GM21367 (cell line): ENCODE results near the gene PCSK9.

Source experiments
- ATAC-seq: cut with Tn5 transposase; IDR thresholded peaks from one replicate; pipeline ENCODE4 v1.9.1; 2021; ENCODE audit not compliant: unreplicated experiment

The PCSK9 gene

DNA sequence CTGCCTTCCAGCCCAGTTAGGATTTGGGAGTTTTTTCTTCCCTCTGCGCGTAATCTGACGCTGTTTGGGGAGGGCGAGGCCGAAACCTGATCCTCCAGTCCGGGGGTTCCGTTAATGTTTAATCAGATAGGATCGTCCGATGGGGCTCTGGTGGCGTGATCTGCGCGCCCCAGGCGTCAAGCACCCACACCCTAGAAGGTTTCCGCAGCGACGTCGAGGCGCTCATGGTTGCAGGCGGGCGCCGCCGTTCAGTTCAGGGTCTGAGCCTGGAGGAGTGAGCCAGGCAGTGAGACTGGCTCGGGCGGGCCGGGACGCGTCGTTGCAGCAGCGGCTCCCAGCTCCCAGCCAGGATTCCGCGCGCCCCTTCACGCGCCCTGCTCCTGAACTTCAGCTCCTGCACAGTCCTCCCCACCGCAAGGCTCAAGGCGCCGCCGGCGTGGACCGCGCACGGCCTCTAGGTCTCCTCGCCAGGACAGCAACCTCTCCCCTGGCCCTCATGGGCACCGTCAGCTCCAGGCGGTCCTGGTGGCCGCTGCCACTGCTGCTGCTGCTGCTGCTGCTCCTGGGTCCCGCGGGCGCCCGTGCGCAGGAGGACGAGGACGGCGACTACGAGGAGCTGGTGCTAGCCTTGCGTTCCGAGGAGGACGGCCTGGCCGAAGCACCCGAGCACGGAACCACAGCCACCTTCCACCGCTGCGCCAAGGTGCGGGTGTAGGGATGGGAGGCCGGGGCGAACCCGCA is at the start of gene PCSK9:
TSS of gene PCSK9 (plus strand) at position 207 of the 741 bp plus-strand sequence. CDS start at position 497, 290 bp downstream.
- ATAC-seq: no peak

DNA sequence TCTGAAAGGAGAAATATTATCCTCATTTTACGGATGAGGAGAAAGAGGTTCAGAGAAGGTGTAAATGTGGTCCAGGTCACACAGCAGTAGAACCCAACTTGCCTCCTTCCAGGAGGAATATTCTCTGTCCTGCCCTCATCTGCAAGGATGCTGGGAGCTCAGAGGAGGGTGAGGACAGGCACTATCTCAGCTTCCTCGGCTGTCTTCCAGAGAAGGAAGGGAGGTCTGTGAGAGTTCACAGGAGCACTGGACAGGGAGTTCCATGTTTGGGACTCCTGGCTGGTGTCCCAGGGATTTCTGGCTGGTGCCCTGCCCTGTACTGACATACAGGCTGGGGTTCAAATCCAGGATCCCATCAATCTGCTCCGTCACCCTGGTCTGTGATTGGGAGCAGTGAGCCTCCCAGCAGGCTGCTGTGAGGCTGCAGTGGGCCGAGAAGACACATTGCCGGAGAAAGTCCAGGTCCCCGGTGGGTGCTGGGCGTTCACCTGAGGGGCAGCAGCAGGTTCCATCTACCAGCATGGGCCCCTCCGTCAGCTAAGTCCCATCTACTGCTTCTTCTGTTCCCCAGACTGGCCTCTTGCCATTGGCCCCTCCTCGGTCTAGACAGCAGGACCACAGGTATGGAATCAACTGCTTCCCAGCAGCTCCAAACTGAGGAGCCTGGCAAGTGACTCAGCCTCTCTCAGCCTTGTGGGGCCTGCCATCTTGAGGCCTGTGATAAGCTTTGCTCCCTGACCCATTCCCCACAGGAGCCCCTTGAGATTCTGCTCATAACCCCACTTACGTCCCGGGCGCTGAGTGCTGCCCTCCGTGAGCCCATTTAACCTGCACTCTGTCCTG is 49.2 kb upstream of the PCSK9 start:
- no peak for ATAC-seq

DNA sequence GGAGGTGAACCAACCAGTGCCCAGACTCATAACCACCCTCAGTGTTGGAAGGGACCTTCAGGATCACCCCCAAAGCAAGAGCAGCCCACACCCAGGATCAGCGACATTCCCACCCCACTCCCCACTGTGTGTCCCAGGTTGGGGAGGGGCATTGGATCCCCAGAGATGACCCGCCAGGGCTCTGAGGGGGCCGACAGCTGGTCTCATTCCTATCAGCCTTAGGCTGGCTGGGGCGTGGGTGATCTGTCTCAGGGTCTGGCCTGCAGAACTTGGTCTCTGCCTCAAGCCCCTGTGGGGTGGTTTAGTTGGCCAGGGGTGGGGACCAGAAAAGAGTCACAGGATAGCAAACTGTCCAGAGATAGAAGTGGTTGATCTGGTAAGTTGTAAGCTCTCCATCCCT is 48.4 kb upstream of the PCSK9 start:
- ATAC-seq: no peak

DNA sequence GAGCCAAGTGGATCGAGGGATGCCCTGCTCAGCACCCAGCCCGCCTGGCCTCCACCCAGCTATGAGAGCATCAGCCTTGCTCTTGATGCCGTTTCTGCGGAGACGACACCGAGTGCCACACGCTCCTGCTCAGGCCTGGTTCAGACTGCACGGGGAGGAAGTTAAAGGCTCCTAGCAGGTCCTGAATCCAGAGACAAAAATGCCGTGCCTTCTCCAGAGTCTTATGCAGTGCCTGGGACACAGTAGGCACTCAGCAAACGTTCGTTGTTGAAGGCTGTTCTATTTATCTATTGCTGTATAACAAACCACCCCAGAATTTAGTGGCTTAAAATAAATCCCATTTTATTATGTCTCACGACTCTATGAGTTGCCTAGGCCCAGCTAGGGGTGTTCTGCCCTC is 47.4 kb upstream of the PCSK9 start:
- ATAC-seq: no peak

DNA sequence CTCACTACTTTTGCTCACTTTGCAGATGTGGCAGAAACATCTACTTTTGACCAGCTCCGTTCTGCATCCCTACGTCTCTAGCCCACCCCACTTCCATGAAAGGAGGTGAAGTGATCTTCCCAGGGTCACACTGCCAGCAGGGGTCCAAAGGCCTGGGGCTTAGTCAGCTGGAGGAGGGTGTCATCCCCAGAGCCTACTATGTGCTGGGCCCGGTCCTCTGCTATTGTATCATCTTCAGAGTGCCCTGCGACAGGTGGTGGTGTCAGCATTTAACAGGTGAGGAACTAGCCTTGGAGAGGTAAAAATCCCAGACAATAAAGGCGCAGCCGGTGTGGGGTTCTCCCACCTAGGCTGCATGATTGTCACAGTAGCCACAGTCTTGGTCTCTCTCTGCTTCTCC is 46.2 kb upstream of the PCSK9 start:
- no peak for ATAC-seq

DNA sequence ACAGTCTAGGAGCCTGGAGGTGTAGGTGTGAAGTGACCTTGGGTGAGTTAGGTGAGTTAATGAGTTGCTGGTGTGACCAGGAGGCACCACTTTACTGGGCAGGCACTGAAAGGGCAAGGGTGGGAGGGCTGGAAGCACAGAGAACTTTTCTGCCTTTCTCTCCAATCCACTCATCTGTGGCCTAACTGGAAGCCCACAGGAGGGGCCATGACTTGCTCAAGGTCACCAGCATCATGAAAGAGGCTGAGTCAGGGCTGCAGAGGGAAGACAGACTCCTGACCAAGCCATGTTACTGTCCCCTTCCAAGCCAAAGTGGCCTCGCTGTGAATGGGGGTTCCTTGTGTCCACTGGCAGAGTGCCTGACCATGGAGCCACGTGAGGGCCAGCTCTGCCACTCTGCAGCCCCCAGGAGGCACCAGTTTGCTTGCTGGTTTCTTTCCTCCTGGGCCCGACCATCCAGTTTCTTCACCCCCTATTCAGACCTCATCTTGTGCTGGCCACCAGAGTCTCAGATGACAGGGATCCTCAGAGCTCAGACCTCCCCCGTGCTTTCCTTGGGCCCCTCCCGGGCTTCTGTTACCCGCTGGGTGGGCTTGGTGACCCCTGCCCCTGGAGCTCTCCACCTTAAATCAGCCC is 44.9 kb upstream of the PCSK9 start:
- ATAC-seq: no peak

DNA sequence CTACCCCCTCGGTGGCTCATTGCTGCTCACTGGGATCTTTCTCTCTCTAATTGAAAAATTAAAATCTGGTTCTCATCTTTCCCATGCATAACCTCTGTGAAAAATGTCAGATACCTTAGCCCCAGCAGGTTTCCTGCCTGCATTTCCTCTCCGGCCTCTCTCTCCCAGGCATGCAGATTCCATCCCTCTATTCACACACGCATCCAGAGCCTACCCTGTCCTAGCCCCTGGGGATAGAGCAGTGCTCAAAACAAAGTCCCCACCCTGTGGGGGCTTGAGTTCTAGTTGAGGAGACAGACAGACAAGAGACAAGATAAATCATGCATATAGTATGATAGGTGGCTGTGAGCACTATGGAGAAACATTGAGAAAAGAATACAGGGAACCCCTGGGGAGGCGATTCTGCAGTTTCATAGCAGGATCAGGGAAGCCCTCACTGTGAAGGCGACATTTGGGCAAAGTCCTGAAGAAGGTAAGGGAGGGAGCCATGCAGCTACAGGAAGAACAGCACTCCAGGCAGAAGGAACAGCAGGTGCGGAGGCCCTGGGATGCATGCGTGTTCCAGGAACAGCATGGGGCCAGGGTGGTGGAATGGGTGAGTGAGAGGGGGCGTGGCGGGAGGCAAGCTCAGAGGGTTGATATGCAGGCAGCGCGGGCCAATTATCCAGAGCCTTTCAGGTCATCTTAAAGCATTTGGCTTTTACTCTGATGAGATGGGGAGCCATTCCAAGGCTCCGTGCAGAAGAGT is 44.2 kb upstream of the PCSK9 start:
- ATAC-seq: no peak

DNA sequence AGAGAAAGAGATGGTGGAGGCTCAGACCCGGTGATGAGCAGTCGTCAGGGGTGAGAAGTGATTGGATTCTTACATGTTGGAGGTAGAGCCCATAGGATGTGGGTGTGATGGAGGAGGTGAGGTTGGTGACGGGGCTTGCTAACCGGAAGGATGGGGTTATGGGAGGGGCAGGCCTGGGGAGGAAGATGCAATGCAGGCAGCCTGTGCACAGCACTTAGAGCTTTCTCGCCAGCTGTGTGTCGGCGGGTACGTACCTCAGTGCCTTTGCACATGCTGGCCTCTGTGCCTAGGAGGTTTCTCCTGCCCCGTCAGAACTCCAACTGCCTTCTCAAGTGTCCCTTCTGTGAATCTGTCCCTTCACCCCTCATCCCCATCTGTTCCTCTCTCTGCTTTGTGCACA is 43.5 kb upstream of the PCSK9 start:
- ATAC-seq: no peak

DNA sequence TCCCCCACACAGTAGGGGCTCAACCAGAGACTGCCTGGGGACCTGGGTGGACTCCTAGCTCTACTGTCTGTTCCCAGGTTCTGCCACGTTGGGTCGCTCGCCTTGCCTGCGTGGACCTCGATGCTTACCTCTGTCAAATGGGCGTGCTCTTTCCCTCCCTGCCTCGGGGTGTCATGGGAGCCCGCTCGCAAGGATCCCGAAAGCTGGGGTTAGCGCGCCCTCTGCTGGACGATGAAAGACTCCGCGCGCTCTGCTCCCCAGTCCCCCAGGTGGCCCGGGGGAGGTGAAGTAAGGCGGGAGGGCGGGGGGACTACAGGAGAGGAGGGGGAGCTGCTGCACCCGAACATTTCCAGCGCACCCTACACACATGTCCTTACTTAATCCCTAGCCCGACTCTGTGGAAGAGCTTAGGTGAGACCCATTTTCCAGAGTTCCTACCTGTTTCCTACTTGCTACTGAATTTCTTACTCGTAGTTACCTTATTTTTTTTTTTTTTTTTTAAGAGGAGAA is 42.9 kb upstream of the PCSK9 start:
- peak; percentile 86 for ATAC-seq

DNA sequence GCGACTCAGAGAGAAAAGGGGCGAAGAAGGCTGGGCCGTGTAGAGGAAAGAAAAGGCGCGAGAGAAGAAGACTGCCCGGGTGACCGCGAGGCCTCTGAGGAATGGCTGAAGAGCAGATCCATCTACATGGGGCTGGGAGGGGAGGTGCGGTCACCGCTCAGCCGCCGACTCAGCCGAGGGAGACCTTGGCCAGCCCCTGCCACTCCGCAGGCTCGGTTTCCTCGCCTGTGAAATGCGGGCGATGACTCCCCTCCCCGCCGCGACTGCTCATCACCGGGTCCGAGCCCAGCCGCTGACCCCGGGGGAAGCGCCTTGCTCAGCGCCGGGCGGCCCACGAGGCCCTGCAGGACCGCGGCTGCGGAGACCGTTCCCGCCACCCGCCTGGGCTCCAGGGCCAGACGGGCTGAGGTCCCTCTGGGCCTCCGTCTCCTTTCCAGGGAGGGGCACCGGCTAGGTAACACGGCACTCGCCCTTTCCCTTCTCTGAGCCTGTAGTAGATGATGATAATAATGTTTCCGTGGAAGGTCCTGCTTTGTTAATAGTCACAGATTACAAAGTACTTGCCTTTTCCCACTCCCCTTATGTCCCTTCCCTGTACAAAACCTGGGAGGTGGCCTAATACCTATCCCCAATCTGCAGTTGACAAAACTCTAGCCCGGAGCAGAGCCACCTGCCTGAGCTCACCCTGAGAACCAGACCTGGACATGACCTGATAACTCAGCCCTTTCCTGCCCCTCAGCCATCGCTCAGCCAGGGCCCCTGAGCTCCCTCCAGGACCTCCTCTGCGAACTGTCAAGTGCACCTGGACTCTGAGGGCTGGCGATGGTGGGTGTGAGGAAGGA is 42.3 kb upstream of the PCSK9 start:
- ATAC-seq: no peak

DNA sequence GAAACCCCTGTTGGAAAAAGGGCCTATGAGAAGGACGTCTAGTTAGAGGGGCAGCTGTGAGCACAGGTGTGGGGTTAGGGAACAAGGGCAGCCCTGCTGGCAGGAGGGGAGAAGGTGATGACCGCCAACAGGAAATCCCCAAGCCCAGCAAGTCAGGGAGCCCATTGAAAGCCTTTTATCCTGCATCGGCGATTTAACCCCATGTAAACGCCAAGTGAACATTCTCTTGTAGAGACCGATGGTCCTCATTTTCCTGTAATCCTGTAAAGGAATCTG is 41.7 kb upstream of the PCSK9 start:
- no peak for ATAC-seq

DNA sequence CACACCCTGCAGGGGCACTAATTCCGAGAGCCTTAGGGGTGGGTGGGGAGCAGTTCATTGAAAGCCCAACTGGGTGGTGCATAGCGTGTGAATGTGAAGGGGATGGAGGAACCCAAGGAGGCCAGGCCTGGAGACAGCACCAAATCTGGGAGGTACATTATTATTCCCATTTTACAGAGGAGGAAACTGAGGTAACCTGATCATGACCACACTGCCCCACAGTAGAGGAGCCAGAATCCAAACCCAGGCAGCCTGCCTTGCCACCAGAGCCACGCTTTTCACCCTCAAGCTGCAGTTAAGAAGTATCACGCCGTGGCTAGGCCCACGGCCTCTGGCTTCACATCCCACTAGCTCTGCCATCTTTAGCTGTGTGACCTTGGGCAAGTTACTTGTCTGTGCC is 41.2 kb upstream of the PCSK9 start:
- ATAC-seq: no peak

DNA sequence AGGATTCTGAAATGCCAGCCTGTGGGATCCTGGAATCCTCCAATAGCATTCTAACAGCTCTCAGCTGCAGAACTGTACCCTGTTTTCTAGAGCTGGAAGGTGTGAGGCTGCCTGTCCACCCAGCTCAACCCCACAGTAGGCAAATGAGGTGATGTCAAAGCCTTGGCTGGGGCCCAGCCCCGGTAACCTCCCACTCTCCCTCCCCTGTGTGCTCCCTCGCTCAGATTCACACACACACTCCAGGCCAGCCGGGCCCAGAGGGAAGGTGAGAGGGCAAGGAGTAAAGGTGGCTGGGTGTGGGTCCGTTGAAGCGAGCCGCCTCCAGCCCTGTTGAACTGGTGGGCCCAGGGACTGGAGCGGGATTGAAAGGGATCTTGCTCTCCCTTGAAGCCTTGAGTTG is 40.7 kb upstream of the PCSK9 start, which contains the start of gene BSND:
TSS of gene BSND (plus strand) at position 257 of the 400 bp plus-strand sequence. CDS start 254 bp downstream, outside the sequence.
- ATAC-seq: no peak

DNA sequence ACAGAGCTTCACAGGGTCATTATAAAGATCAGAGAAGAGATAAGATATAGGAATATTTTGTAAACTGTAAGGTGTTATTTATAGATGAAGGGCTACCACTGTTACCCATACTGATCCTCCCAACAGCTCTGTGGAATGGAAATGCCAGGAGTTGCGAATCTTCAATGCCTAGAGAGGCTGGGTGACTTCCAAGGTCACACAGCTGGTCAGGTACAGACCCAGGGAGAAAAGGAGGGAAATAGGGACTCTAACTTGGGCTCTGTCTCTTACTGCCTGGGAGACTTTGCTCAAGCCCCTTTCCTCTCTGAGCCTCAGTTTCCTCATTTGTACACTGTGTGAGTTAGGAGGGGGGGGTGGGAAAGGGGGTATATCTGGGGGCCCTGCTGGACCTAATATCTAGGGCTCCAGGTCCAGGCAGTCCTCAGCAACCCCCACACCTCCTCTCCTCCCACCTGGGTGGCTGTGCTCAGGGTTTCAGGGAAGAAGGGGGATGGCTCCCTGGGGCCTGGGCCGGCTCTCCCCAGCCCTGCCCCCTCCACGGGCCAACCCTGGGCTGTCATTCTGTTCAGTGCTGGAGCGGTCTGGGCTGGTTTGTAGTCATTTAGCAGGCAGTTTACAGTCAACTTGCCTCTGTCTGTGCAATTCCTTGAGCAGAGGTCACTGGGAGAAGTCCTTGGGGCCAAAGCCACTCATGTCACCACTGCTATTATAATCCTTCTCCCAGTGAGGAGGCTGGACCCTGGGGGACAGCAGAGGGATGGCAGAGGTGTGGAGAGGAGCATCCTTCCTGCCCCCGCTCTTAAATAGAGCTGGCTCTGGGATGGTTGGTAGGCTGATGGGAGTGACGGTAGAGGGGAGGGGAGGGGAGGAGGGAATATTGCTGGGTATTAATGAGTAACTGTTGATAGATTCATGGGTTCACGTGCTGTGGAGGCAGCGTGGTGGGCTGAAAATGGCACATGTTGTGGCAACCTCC is 39.0 kb upstream of the PCSK9 start:
- no peak for ATAC-seq

DNA sequence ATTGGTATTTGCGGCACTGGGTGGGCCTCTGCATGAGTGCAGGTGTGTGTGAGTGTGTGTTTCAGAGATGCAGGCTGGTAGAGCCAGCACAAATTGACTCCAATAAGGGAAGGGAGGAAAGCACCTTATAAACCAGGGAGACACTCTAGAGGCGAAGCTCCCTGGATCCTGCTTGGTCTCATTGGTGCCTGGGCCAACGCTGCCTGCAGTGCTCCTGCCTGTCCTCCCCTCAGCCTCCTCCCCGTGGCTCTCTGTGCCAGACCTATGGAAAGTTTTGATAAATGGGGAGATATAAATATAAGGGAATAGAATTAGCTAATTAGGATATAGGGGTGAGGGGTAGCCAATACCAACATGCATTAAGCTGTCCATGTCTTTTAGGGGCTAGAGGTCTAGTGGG is 38.0 kb upstream of the PCSK9 start:
- no peak for ATAC-seq

DNA sequence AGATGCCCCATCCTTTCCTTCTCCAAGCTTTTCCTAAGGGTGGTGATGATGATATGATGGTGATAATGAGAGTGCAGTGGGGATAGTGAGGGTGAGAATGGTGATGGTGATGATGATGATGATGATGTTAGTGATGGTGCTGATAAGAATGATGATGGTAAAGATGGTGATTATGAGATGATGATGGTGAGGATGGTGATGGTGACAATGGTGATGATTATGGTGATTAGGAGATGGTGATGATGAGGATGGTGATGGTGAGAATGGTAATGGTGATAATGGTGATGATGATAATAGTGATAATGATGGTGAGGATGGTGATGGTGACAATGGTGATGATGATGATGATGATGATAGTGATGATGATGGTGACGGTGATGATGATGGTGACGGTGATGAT is 36.7 kb upstream of the PCSK9 start:
- ATAC-seq: no peak

DNA sequence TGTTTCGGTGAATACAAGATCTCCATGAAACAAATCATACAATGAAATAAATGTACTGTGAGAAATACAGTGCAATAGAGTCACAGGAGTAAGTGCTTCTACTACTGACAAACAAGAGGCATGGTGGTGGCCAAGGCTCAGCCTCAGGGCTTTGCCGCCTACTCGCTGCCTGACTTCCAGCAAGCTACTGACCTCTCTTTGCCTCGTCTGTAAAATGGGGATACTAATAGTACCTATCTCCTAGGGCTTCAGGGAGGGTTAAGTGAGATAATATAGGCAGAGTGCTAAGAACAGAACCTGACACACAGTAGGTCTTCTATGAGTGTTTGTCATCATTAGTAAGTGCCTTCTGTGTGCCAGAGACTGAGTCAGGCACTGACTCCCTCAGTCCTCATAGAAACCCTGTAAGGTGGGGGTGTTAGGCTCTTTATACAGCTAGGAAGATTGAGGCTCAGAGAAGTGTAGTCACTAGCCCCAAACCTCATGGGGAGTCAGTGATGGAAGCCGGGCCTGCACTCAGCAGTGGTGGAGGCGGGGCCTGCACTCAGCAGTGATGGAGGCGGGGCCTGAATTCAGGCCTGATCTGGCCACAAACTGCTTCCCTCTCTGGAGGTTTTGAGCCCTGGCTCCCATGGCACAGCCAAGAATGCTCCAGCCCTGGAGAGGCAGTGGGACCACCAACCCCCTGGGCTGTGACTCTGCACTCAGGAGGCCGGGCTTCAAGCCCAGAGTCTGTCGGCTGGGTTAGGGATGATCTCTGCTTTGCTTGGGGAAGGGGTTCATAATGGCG is 33.8 kb upstream of the PCSK9 start:
- no peak for ATAC-seq

DNA sequence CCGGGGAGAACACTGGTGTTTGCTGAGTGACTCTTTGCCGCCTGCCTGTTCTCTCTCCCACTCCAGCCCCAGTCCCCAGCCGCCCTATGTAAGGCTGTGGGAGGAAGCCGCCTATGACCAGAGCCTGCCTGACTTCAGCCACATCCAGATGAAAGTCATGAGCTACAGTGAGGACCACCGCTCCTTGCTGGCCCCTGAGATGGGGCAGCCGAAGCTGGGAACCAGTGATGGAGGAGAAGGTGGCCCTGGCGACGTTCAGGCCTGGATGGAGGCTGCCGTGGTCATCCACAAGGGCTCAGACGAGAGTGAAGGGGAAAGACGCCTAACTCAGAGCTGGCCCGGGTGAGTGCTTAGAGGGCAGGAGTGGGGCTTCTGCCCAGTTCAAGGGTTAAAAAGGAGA is 32.4 kb upstream of the PCSK9 start:
- ATAC-seq: no peak
